Kidney (tissue), 14 donors: ENCODE measurements around the gene REXO5. TPM values are rescaled to one million over a fixed set of nuclear protein-coding genes. Genes with fewer than 3 reads are reported as not detected.
"Not testable (repeated sequence)": the region's sequence is repeated elsewhere in the genome, so short reads cannot be mapped to it uniquely, and the experiment has no call there.

Experiments used
- DNase-seq, 5 donors: peaks; one replicate each; pipeline ENCODE4 v3.0.0-alpha.2; 2013 to 2020
- FAIRE-seq: peaks from 2 replicates; lab custom pipeline; 2012; peaks lifted over from hg19 to GRCh38; lab: Jason Lieb, UNC
- H3K27ac ChIP-seq, 2 donors: one replicate each; pipeline ENCODE4 v1.7.0; 2013; ENCODE audit warnings: low read depth in 2 of 2, low read length in 2 of 2, inconsistent platforms in 1 of 2
- H3K27me3 ChIP-seq: one replicate; pipeline ENCODE4 v1.7.1; 2013; ENCODE audit warnings: low read length, inconsistent platforms; ENCODE audit not compliant: control insufficient read depth, insufficient read depth
- H3K36me3 ChIP-seq, 3 donors: one replicate each; pipeline versions ENCODE4 v1.7.0 to v1.7.1; 2013; ENCODE audit warnings: low read length in 3 of 3, control low read depth in 1 of 3, inconsistent platforms in 1 of 3; ENCODE audit not compliant: insufficient read depth in 3 of 3, control insufficient read depth in 2 of 3
- H3K4me1 ChIP-seq, 3 donors: one replicate each; pipeline versions ENCODE4 v1.7.0 to v1.7.1; 2013; ENCODE audit warnings: low read length in 3 of 3, inconsistent platforms in 1 of 3, low read depth in 1 of 3; ENCODE audit not compliant: control insufficient read depth in 2 of 3, insufficient read depth in 2 of 3
- H3K4me3 ChIP-seq, 3 donors: one replicate each; pipeline versions ENCODE4 v1.7.0 to v1.8.1; 2013; ENCODE audit warnings: low read length in 3 of 3, control low read depth in 1 of 3, inconsistent platforms in 1 of 3
- H3K9ac ChIP-seq, 3 donors: one replicate each; pipeline versions ENCODE4 v1.7.0 to v1.7.1; 2013; ENCODE audit warnings: low read length in 3 of 3, control low read depth in 1 of 3, inconsistent platforms in 1 of 3
- H3K9me3 ChIP-seq, 3 donors: one replicate each; pipeline versions ENCODE4 v1.7.0 to v1.7.1; 2013; ENCODE audit warnings: low read length in 3 of 3, control low read depth in 1 of 3, inconsistent platforms in 1 of 3; ENCODE audit not compliant: control insufficient read depth in 2 of 3, insufficient read depth in 1 of 3
- CTCF ChIP-seq: IDR thresholded peaks from 3 replicates; pipeline ENCODE4 v1.5.1; 2012; ENCODE audit warnings: mild to moderate bottlenecking, moderate library complexity, borderline replicate concordance; ENCODE audit not compliant: insufficient read depth; ENCODE audit errors: extremely low read depth
- intact Hi-C: fragments of 100-400 bp; cut with DNase I; formaldehyde crosslinking; loops from one replicate; pipeline ENCODE4 v1.11.1; 2022
- polyA plus RNA-seq: library from polyadenylated mRNA; stranded (reverse); fragments of 350-450 nt; fragmentation: Illumina TruSeq; extraction: RNeasy Lipid Tissue Mini Kit (QIAGEN cat#74804); gene quantifications from one replicate; pipeline ENCODE4 v1.2.3, GENCODE V29; 2014; ENCODE audit warnings: low read depth, low replicate concordance; ENCODE audit not compliant: insufficient read depth
- total RNA-seq: library from RNA; stranded (reverse); fragmentation: NEBNext Ultra II Directional; extraction: Animal tissue kit (Norgen Biotek cat#: 25700); gene quantifications from one replicate; pipeline ENCODE4 v1.2.1, GENCODE V29; 2021
- donor health status: control.
- donor health status: control.
- donor health status: control.
- donor health status: control.
- donor health status: control.
- donor health status: DM: yes; HTN: yes; CAD: no.
- donor health status: Normal renal cell carcinoma (clear cell type).

Gene REXO5
- total and polyA plus RNA-seq, 2 donors from 2014 or later: 1.6 to 2.1 TPM

GRCh38 chr16:20862162-20862960 is 56.0 kb downstream of the REXO5 start:
- FAIRE-seq (no peak), DNase-seq (no peak)
- Histone ChIP-seq H3K36me3 (peaks cover 0 to 9% (median 6%) of the 10 kb centered on the region in 3 donors), H3K4me3 (no peak overlapping the region), H3K9me3 (no peaks in the 10 kb centered on the region), H3K27me3 (no peaks in the 10 kb centered on the region), H3K4me1 (peaks cover 0 to 16% (median 13%) of the 10 kb centered on the region in 3 donors), H3K9ac (no peak overlapping the region), H3K27ac (no peak overlapping the region)
- no peak for TF ChIP-seq CTCF
- intact Hi-C loops: no loop called here

DNA sequence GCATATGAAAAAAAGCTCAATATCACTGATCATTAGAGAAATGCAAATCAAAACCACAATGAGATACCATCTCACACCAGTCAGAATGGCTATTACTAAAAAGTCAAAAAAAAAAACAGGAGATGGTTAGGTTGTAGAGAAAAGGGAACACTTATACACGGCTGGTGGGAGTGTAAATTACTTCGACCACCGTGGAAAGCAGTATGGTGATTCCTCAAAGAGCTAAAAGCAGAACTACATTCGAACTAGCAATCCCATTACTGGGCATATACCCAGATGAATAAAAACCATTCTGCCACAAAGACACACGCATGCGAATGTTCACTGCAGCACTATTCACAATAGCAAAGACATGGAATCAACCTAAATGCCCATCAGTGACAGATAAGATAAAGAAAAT is 58.0 kb downstream of the REXO5 start:
- H3K4me1 ChIP-seq: peaks cover 0 to 26% (median 13%) of the 10 kb centered on the region in 3 donors
- DNase-seq, FAIRE-seq, H3K9me3 ChIP-seq, H3K36me3 ChIP-seq, H3K27me3 ChIP-seq, H3K27ac ChIP-seq, intact Hi-C loops, H3K9ac ChIP-seq, H3K4me3 ChIP-seq: not testable (repeated sequence)

- no peak overlapping the region for H3K27ac ChIP-seq
- no peaks in the 10 kb centered on the region for H3K9me3 ChIP-seq
- H3K9ac ChIP-seq: no peak overlapping the region
- no peaks in the 10 kb centered on the region for H3K27me3 ChIP-seq
- intact Hi-C loops: no loop called here
- H3K36me3 ChIP-seq: peaks cover 0 to 6% (median 4%) of the 10 kb centered on the region in 3 donors
- H3K4me3 ChIP-seq: no peak overlapping the region
- peaks cover 0 to 31% (median 23%) of the 10 kb centered on the region in 3 donors for H3K4me1 ChIP-seq
- no peak for FAIRE-seq
- no peak for DNase-seq
- TF ChIP-seq CTCF: no peak
Measured at GRCh38 chr16:20865420-20866131, 59.2 kb downstream of the REXO5 start.

DNA sequence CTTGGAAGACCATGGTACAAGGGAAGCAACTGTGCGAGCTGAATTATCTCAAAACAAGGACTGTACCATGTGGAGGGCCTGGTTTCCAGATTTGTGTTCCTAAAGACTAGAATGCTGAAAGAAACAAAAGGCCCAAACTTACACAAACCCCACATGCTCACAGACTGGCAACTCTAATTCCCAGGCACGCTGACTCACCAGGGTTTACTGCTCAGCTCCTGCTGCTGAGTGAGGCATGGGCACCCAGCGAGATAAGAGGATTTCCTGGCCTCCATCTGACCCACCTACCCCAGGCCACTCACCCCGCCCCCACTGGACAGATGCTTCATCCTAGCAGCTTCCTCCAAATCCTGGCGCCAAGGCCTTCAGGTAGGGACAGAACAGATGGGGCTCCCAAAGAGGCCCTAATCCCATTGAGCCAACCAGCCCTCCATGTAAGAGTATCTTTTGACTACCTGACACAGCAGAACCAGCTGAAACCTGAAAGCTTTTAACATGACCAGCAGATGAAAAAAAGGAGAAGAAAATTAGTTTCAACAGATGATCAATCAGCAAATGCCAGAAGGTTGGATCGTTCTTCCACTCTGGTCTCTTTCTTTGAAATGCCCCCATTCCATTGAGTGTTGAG is 59.9 kb downstream of the REXO5 start:
- intact Hi-C loops: no loop called here
- no peak overlapping the region for H3K27ac ChIP-seq
- no peak overlapping the region for H3K9ac ChIP-seq
- H3K36me3 ChIP-seq: peaks cover 0 to 6% (median 4%) of the 10 kb centered on the region in 3 donors
- no peak overlapping the region for H3K4me3 ChIP-seq
- H3K4me1 ChIP-seq: peaks cover 0 to 29% (median 28%) of the 10 kb centered on the region in 3 donors
- TF ChIP-seq CTCF: no peak
- H3K9me3 ChIP-seq: no peaks in the 10 kb centered on the region
- DNase-seq (peak in 1 of 5 donors; percentile 74), FAIRE-seq (no peak)
- H3K27me3 ChIP-seq: no peaks in the 10 kb centered on the region
